RPMI8226 (cell line): ENCODE measurements around the gene CYP26A1.

ENCODE experiments used
- DNase-seq: peaks from one replicate; pipeline ENCODE4 v3.0.0-alpha.2; 2015

CYP26A1 gene

GRCh38 chr10:93073539-93074146 lies at the start of gene CYP26A1:
TSS of gene CYP26A1 (plus strand) at chr10:93073893. CDS start at chr10:93073935, 42 bp downstream.
- peak; percentile 66 for DNase-seq

- no peak for DNase-seq
These were observed 47.6 kb upstream of the CYP26A1 start for GRCh38 chr10:93026072-93026471.

DNA sequence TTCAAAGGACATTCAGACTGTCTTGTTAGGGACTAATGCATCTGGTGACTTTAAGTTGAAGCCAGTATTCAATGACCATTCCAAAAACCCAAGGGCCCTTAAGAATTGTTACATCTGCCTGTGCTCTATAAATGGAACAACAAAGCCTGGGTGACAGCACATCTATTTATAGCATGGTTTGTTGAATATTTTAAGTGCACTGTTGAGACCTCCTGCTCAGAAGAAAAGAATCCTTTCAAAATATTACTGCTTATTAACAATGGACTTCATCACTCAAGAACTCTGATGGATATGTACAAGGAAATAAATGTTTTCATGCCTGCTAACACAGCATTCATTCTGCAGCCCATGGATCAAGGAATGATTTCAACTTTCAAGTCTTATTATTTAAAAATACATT lies 46.2 kb upstream of the CYP26A1 start:
- DNase-seq = no peak

GRCh38 chr10:93028883-93029282 lies 44.8 kb upstream of the CYP26A1 start:
- DNase-seq = no peak

GRCh38 chr10:93030409-93030808 lies 43.3 kb upstream of the CYP26A1 start:
- no peak for DNase-seq

DNA sequence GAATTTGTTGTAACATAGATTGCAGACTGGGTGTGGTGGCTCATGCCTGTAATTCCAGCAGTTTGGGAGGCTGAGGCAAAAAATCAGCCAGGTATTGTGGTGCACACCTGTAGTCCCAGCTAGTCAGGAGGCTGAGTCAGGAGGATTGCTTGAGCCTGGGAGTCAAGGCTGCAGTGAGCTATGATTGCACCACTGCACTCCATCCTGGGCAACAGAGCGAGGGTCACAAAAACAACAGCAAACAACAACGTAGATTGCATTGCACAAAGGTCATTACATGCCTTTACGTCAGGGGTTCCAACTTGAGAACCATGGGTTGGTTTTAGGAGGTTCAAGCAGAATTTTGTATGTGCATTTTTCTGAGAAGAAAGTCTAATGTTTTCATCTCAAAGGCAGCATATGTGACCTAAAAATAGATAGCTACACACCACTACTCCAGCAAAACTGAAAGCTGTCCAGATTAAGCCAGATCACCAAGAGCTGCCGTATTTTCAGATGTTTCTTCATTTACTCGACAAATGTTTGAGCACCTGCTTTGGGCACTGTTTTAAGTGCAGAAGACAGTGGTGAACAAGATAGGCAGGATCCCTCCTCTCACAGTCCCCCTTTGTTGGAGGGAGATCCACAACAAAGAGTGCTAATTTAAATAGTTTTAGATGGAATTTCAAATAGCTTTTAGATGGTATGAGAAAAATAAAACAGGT lies 41.4 kb upstream of the CYP26A1 start:
- peak; percentile 37 for DNase-seq

DNA sequence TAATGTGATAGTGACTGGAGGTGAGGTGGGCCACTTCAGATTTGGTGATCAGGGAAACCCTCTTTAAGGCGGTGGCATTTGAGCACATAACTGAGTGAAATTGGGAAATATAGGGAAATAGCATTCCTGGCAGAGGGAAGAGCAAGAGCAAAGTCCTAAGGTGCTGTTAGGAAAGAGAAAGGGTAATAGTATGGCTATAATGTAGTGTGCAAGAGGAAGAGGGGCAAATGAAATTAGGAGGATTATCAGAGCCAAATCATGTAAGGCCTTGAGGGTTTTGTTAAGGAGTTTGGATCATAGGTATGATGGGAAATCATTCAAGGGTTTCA lies 40.9 kb upstream of the CYP26A1 start:
- DNase-seq = no peak

- DNase-seq = no peak
These were observed 39.3 kb upstream of the CYP26A1 start for GRCh38 chr10:93034426-93034825.

DNA sequence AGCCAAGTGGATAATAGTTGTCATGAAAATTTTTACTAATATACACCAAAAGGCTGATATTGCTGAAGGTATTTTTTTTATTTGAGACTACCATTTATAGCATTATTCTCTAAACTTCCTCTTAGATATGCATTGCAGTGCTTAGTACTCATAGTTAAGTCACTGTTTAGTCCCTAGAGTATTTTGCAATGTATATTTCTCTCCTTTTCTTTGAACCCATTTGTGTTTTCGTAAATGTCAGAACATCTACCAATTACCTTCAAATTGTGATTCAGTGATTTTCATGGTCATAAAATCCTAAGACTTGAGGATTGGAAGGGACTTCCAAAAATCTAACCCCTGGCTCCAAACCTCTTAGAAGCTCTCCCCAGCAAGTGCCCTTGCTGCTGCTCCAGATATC lies 34.6 kb upstream of the CYP26A1 start:
- no peak for DNase-seq

GRCh38 chr10:93039721-93040120 lies 34.0 kb upstream of the CYP26A1 start:
- peak; percentile 57 for DNase-seq

DNA sequence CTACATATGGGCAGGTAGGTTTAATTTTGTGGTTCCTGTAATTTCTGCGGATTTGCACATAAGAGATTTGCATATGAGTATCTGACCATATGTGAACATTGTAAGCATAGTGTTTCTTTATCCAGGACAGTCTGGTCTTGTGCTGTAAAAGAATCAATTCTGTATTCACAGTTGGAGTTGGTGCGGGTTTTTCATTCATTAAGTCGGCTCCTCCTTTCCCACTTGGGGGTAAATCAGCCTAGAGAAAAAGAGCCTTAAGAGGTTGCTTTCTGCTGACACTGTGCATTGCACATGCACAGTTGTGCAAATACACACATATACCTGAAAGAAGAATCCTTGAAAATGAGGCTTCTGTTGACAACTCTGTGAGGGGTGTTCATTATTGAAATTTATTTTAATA lies 19.2 kb upstream of the CYP26A1 start:
- no peak for DNase-seq

DNA sequence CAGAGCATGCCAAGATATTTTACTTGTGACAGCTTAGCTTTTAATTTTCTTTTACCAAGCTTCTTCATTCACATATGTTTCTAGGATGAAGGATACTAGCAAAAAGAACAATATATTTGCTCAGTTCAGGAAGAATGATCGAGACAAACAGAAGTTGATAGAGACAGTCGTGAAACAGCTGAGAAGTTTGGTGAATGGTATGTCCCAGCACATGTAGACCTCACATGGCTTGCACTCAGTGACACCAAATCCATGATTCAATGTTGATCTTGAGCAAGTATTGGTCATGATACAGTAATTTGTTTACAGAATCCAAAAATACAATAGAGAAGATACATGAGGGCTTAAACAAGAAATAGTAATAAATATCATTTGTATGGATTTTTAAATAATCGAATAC lies 15.6 kb upstream of the CYP26A1 start:
- no peak for DNase-seq

- no peak for DNase-seq
These were observed 13.5 kb upstream of the CYP26A1 start, which contains the start of gene CYP26C1 for GRCh38 chr10:93059975-93060886. TSS of gene CYP26C1 (plus strand) at chr10:93060798. CDS start at chr10:93061264, 466 bp downstream.

- DNase-seq = no peak
These were observed 12.7 kb upstream of the CYP26A1 start for GRCh38 chr10:93060887-93061593.

DNA sequence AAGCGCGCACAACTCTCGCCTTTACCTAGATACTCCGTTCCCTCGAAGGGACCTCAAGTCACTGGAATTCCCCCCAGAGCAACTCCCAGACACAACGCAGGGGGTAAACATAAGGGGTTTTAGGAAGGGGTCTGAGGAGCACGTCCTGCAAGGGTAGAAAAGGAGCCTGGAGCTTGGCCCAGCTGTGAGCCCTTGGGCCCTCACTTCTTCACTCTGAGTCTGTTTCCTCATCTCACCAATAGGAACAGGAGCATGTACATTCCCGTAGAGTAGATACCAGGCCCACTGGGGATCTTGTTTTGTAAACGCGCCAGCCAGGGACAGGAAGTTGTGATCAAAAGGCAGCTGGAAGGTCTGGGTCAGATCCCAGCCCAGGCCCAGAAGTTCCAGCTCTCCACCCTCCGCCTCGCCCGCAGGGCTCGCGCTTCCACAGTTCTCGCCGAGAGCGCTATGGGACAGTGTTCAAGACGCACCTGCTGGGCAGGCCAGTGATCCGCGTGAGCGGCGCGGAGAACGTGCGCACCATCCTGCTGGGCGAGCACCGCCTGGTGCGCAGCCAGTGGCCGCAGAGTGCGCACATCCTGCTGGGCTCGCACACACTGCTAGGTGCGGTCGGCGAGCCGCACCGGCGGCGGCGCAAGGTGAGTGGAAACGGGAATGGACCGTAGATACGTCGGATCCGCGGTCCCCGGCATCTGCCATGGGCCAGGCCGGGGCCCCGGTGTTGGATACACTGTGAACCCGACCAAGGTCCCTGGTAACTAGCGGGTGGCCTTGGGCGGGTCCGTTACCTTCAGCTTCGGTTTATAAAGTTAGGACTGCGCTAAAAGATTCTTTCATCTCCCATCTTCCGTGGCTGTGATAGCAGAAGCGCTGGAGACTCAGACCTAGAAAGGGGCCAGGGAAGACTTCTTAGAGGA lies 11.8 kb upstream of the CYP26A1 start:
- DNase-seq = no peak

DNA sequence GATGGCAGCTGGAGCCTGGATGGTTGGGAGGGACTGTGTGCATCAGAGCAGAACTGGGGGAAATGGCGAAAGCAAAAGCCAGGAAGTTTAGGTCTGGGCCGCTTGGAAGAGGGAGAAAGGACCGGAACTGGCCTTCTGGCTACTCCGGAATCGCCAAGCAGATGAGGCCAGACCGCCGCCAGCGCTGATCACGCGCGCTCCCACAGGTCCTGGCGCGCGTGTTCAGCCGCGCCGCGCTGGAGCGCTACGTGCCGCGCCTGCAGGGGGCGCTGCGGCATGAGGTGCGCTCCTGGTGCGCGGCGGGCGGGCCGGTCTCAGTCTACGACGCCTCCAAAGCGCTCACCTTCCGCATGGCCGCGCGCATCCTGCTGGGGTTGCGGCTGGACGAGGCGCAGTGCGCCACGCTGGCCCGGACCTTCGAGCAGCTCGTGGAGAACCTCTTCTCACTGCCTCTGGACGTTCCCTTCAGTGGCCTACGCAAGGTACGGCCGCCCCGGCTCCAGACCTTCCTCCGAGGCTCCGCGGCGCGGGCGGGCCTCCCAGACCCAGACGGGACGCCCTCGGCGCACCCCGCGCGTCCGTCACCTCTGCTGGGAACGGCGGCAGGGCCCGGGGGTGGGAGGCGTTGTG lies 11.1 kb upstream of the CYP26A1 start:
- peak; percentile 79 for DNase-seq

- DNase-seq = no peak
These were observed 10.3 kb upstream of the CYP26A1 start for GRCh38 chr10:93063144-93063976.

DNA sequence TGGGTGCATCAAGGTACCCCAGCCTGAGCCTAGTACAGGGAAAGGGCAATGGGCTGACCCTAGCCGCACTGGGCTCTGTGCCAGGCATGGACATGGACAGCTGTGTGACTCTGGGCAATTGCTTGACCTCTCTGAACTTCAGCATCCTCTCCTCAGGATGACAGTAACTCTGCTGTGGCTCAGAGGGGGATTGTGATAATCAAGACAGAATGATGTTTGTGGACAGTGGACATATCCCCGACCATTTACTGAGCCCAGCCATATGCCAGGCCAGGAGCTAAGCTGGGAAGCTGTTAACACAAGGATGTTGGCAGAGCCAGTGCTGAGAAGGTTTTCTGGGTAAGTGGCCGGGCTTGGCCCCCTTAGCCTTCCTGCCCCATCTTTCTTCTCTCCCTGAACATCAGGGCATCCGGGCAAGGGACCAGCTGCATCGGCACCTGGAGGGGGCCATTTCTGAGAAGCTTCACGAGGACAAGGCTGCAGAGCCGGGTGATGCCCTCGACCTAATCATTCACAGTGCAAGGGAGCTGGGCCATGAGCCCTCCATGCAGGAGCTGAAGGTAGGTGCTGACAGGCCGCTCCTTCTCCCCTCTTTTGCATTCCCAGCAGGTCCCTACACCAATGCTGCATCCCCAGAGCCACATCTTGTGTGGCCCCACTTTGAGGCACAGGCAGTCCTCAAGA lies 9.6 kb upstream of the CYP26A1 start:
- no peak for DNase-seq

DNA sequence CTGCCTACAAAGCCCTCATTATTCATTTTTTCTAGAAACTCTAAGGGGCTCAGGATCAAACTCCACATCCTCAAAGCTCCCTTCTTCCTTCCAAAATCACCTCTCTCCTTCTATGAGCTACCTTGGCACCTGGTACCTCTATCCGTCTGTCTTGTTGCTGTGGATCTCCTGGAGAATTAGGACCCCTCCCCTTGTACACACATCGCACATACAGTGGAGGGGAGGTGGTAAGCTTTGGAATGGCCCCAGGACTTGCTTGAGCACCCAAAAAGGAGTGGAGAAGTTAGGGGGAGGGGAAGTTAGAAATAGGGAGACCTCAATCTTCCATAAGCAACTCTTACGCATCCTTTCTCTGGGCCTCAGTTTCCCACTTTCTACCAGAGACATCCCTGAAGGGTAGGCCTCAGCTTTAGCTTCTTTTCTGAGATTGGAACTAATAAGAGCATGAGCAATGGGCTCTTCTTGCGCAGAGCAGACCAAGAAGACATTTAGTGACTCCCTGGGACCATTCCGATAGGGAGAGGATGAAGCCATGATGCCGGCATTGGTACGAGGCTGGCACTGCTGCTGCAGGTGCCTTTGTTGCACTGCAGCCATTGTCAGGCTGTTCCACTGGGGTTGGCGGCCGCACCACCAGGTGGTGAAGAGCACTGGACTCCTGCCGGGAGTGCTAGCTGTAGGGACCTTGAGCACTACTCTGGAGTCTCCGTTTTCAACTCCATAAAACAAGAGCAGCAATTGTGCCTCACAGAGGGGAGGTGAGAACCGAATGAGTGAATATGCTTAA lies 8.6 kb upstream of the CYP26A1 start:
- DNase-seq = no peak
